Prostate gland (tissue), 2 donors: ENCODE results near the gene FGF1. TPM values are rescaled to one million over a fixed set of nuclear protein-coding genes. Genes with fewer than 3 reads are reported as not detected.

Experiments
- DNase-seq: peaks from one replicate; pipeline ENCODE4 v3.0.0-alpha.2; 2019; ENCODE audit warnings: low spot score
- H3K27ac ChIP-seq, 2 donors: fragments of 200-600 bp; sonication (generic); 2 replicates each; pipeline ENCODE4 v1.5.1; 2017 to 2019
- H3K27me3 ChIP-seq: fragments of 200-600 bp; sonication (generic); replicated peaks from 2 replicates; pipeline ENCODE4 v1.5.1; 2019; ENCODE audit not compliant: insufficient read depth
- H3K36me3 ChIP-seq, 2 donors: fragments of 200-600 bp; sonication (generic); 1 replicate in 1 of 2; 2 replicates in 1 of 2; pipeline versions ENCODE4 v1.5.1 to v1.8.1; 2017 to 2019
- H3K4me1 ChIP-seq: fragments of 200-600 bp; sonication (generic); replicated peaks from 2 replicates; pipeline ENCODE4 v1.5.1; 2019
- H3K4me3 ChIP-seq, 2 donors: fragments of 200-600 bp; sonication (generic); 2 replicates each; pipeline ENCODE4 v1.5.1; 2017 to 2019
- H3K9me3 ChIP-seq: fragments of 200-600 bp; sonication (generic); 2 replicates; pipeline ENCODE4 v1.5.1; 2017
- POLR2A ChIP-seq: fragments of 450-650 bp; IDR thresholded peaks from one replicate; pipeline ENCODE4 v1.6.1; 2016; ENCODE audit warnings: antibody characterized with exemption, mild to moderate bottlenecking
- POLR2AphosphoS5 ChIP-seq: sonication (generic); formaldehyde crosslinking; IDR thresholded peaks from one replicate; pipeline ENCODE4 v1.6.1; 2017; ENCODE audit warnings: antibody characterized with exemption
- WGBS: methylation state at CpG from one replicate; pipeline ENCODE4 v1.1.5; 2018; 5-methylcytosine and 5-hydroxymethylcytosine counted together
- intact Hi-C: fragments of 100-400 bp; cut with DNase I; formaldehyde crosslinking; loops from one replicate; pipeline ENCODE4 v1.14.2; 2022
- total RNA-seq, 2 donors: library from RNA; depleted of rRNA; stranded (reverse); fragments of >200 nt; gene quantifications; one replicate each; pipeline ENCODE4 v1.1.0, GENCODE V29; 2016
- TF ChIP-seq, protein P1 (sequence below), 4 experiments: fragments of 200-600 bp in 2 of 4; fragments of 450-650 bp in 2 of 4; sonication (generic) in 2 of 4; IDR thresholded peaks; 1 replicate in 3 of 4; 2 replicates in 1 of 4; pipeline ENCODE4 v1.5.1; 2016 to 2019; ENCODE audit warnings: antibody characterized with exemption in 4 of 4, mild to moderate bottlenecking in 2 of 4, moderate library complexity in 2 of 4

The FGF1 gene
- total RNA-seq, 2 donors from 2014 or later: 2.0 to 9.4 TPM

DNA sequence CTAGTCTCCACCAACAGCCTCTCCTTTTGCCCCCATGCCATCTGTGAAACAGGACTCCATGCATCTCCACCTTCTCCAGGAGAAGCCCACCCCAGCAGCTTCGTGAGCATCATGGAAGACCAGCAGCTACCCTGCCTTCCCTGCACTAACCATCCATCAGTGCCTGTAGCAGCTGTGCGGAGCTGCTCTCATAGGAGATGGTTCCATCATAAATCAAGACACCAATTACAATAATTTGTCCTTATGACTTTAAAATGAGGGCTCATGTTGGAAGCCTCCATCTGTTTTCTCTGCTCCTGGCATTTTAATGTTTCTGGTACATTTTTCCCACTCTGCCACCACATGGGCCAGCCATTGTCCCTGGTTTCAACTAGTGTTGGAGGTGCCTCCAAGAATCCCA, 69.9 kb downstream of the FGF1 start:
- Histone ChIP-seq H3K27ac (no peak overlapping the region), H3K27me3 (no peaks in the 10 kb centered on the region), H3K9me3 (no peaks in the 10 kb centered on the region), H3K36me3 (no peaks in the 10 kb centered on the region), H3K4me1 (no peaks in the 10 kb centered on the region), H3K4me3 (no peak overlapping the region)
- intact Hi-C loops: loop anchor here (10.0 kb wide), 1 partner anchor 269 kb away; no protein-coding TSS in a partner anchor
- no peak for DNase-seq
- TF ChIP-seq, protein P1, sequence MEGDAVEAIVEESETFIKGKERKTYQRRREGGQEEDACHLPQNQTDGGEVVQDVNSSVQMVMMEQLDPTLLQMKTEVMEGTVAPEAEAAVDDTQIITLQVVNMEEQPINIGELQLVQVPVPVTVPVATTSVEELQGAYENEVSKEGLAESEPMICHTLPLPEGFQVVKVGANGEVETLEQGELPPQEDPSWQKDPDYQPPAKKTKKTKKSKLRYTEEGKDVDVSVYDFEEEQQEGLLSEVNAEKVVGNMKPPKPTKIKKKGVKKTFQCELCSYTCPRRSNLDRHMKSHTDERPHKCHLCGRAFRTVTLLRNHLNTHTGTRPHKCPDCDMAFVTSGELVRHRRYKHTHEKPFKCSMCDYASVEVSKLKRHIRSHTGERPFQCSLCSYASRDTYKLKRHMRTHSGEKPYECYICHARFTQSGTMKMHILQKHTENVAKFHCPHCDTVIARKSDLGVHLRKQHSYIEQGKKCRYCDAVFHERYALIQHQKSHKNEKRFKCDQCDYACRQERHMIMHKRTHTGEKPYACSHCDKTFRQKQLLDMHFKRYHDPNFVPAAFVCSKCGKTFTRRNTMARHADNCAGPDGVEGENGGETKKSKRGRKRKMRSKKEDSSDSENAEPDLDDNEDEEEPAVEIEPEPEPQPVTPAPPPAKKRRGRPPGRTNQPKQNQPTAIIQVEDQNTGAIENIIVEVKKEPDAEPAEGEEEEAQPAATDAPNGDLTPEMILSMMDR (IDR thresholded peaks at IDR 0.05): no peak
- TF ChIP-seq POLR2A: no peak
- no peak for TF ChIP-seq POLR2AphosphoS5
- 90% methylated on average over 2 of the region's 2 CpGs for WGBS

GRCh38 chr5:142614054-142614453, 71.8 kb downstream of the FGF1 start:
- no peaks in the 10 kb centered on the region for H3K27me3 ChIP-seq
- no peak for DNase-seq
- no peaks in the 10 kb centered on the region for H3K9me3 ChIP-seq
- WGBS: 85% methylated on average over 7 of the region's 7 CpGs
- no peak overlapping the region for H3K27ac ChIP-seq
- intact Hi-C loops: loop anchor here (5.0 to 10.0 kb wide), 2 partner anchors 43 to 271 kb away; no protein-coding TSS in a partner anchor
- H3K4me3 ChIP-seq: no peak overlapping the region
- no peaks in the 10 kb centered on the region for H3K4me1 ChIP-seq
- TF ChIP-seq, protein P1 (IDR thresholded peaks at IDR 0.05): no peak
- TF ChIP-seq POLR2A: no peak
- no peak for TF ChIP-seq POLR2AphosphoS5
- no peaks in the 10 kb centered on the region for H3K36me3 ChIP-seq

- DNase-seq: no peak
- Histone ChIP-seq H3K27ac (no peak overlapping the region), H3K27me3 (no peaks in the 10 kb centered on the region), H3K4me3 (no peak overlapping the region), H3K9me3 (no peaks in the 10 kb centered on the region), H3K36me3 (no peaks in the 10 kb centered on the region), H3K4me1 (no peaks in the 10 kb centered on the region)
- 79% methylated on average over 9 of the region's 9 CpGs for WGBS
- intact Hi-C loops: loop anchor here (2.0 to 10.0 kb wide), 3 partner anchors 44 to 272 kb away; no protein-coding TSS in a partner anchor
- TF ChIP-seq, protein P1 (IDR thresholded peaks at IDR 0.05): no peak
- TF ChIP-seq POLR2A (no peak), POLR2AphosphoS5 (no peak)
Observed at GRCh38 chr5:142613271-142613671, 72.6 kb downstream of the FGF1 start.

- no peaks in the 10 kb centered on the region for H3K4me1 ChIP-seq
- no peaks in the 10 kb centered on the region for H3K36me3 ChIP-seq
- H3K27ac ChIP-seq: no peak overlapping the region
- TF ChIP-seq POLR2AphosphoS5 (no peak), POLR2A (no peak)
- TF ChIP-seq, protein P1 (IDR thresholded peaks at IDR 0.05): no peak
- no peaks in the 10 kb centered on the region for H3K9me3 ChIP-seq
- 75% methylated on average over 8 of the region's 8 CpGs for WGBS
- intact Hi-C loops: loop anchor here (2.0 to 10.0 kb wide), 3 partner anchors 45 to 272 kb away; no protein-coding TSS in a partner anchor
- H3K4me3 ChIP-seq: no peak overlapping the region
- no peak for DNase-seq
- no peaks in the 10 kb centered on the region for H3K27me3 ChIP-seq
Observed at GRCh38 chr5:142612494-142613270, 73.2 kb downstream of the FGF1 start.
